22Rv1 (cell line): ENCODE data around the gene NALF2.

Source experiments
- H3K27ac ChIP-seq: fragments of 450-650 bp; 2 replicates; pipeline ENCODE4 v1.5.1; 2017
- ZFX ChIP-seq: fragments of 450-650 bp; IDR thresholded peaks from 2 replicates; pipeline ENCODE4 v1.6.1; 2017; ENCODE audit warnings: antibody characterized with exemption, borderline replicate concordance
- TF ChIP-seq, protein P1 (sequence below): fragments of 450-650 bp; IDR thresholded peaks from 2 replicates; pipeline ENCODE4 v1.5.1; 2017; ENCODE audit warnings: mild to moderate bottlenecking

The NALF2 gene

DNA sequence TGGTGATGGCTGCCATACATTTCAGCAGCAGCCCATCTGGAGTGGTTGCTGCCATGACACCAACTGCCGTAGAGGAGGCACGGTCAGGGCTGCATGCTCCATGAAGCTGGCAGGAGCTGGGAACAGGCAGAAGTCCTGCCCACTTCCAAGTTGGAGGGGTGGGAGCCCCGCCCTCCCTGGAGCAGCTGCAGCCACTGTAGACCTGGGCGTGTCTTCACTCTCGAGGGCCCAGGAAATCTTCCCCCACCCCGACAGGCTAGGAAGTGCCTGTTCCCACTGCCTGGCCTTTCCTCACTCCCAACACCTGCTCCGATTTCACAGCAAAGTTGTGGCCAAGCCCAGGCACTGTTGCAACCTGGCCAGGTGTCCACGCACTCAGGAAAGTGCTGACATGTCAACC, 42.3 kb downstream of the NALF2 start:
- no peak overlapping the region for H3K27ac ChIP-seq
- no peak for TF ChIP-seq ZFX
- TF ChIP-seq, protein P1, sequence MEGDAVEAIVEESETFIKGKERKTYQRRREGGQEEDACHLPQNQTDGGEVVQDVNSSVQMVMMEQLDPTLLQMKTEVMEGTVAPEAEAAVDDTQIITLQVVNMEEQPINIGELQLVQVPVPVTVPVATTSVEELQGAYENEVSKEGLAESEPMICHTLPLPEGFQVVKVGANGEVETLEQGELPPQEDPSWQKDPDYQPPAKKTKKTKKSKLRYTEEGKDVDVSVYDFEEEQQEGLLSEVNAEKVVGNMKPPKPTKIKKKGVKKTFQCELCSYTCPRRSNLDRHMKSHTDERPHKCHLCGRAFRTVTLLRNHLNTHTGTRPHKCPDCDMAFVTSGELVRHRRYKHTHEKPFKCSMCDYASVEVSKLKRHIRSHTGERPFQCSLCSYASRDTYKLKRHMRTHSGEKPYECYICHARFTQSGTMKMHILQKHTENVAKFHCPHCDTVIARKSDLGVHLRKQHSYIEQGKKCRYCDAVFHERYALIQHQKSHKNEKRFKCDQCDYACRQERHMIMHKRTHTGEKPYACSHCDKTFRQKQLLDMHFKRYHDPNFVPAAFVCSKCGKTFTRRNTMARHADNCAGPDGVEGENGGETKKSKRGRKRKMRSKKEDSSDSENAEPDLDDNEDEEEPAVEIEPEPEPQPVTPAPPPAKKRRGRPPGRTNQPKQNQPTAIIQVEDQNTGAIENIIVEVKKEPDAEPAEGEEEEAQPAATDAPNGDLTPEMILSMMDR = no peak

DNA sequence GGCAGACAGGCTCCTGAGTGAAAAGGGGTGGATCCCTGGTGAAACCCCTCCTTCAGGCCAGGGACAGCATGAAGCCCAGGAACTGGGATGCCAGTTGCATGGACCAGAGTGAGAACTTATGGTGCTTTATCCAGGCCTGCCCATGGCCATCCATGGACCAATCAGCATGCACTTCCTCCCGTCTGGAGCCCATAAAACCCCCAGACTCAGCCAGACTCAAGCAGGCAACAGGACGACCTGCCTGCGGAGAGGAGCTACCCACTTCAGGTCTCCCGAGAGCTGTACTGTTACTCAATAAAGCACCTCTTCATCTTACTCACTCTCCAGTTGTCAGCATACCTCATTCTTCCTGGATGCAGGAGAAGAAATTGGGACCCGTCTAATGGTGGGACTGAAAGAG, 42.9 kb downstream of the NALF2 start:
- no peak for TF ChIP-seq ZFX
- TF ChIP-seq, protein P1 = no peak
- H3K27ac ChIP-seq = no peak overlapping the region

DNA sequence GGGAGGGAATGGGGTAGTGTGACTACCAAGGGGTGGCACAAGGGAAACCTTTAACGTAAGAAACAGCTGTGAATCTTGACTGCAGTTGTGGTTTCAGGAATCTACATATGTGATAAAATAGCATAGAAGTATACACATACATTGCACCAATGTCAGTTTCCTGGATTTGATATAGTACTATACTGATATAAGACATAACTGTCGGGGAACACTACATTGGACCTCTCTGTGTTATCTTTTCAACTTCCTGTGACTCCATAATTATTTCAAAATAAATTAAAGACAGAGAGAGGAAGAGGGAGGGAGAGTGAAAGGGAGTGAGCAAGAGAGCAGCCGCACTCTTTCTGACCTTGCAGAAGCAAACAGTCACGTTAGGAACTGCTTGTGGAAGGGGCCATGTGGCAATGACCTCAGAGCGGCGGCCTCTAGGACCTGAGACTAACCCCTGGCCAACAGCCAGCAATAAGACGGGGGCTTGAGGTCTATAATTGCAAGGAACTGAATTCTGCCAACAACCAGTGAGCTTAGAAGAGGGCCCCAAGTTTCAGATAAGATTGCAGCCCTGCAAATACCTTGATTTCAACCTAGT, 47.4 kb downstream of the NALF2 start:
- TF ChIP-seq, protein P1 = no peak
- TF ChIP-seq ZFX = no peak
- no peak overlapping the region for H3K27ac ChIP-seq

GRCh38 chrX:69552512-69552911, 48.4 kb downstream of the NALF2 start:
- no peak overlapping the region for H3K27ac ChIP-seq

More at GRCh38 chrX:69552512-69552911, 48.4 kb downstream of the NALF2 start:
- TF ChIP-seq ZFX = no peak
- TF ChIP-seq, protein P1 = no peak
